HG02763 (cell line): ENCODE data around the gene PAMR1.
"Not testable (repeated sequence)": the region's sequence is repeated elsewhere in the genome, so short reads cannot be mapped to it uniquely, and the experiment has no call there.

ENCODE experiments used
- ATAC-seq: cut with Tn5 transposase; IDR thresholded peaks from one replicate; pipeline ENCODE4 v1.9.1; 2021; ENCODE audit warnings: mild to moderate bottlenecking, moderate library complexity; ENCODE audit not compliant: unreplicated experiment

The PAMR1 gene, protein sequence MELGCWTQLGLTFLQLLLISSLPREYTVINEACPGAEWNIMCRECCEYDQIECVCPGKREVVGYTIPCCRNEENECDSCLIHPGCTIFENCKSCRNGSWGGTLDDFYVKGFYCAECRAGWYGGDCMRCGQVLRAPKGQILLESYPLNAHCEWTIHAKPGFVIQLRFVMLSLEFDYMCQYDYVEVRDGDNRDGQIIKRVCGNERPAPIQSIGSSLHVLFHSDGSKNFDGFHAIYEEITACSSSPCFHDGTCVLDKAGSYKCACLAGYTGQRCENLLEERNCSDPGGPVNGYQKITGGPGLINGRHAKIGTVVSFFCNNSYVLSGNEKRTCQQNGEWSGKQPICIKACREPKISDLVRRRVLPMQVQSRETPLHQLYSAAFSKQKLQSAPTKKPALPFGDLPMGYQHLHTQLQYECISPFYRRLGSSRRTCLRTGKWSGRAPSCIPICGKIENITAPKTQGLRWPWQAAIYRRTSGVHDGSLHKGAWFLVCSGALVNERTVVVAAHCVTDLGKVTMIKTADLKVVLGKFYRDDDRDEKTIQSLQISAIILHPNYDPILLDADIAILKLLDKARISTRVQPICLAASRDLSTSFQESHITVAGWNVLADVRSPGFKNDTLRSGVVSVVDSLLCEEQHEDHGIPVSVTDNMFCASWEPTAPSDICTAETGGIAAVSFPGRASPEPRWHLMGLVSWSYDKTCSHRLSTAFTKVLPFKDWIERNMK

DNA sequence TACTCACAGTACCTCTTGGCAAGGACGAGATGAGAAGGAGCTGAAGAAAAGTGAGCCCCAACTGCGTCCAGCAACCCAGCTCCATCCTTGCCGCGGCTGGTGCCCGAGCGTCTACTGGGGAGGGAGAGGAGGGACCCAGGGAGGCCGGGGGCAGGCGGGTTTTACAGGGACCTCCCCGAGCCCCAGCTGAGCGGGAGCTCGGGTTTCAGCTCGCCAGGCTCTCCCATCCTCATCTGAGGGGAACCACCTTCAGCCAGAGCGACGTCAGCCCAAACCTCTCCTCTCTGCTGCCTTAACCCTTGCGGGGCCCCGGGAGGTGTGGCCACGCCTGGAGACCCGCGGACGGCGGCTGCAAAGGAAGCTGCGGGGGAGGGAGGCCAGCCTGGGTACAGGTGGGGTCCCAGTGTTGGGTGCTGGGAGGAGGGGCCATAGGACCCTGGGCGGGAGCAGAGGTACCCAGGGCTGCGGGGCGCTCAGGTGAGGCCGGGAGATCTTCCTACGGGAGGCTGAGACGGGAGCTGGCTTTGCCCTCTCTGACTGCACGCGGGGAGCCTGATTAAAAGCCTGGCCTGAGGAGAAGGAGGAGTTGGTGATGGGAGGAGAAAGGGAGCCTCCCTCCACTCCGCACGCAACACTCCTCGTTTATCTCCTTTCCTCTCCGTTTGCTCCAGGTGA lies at the start of gene PAMR1:
PAMR1 (minus strand) TSS at position 116 of the 675 bp plus-strand sequence; CDS start at position 85, 31 bp downstream.
- ATAC-seq, result no peak

- no peak for ATAC-seq
Observed at GRCh38 chr11:35571696-35572095, 46.3 kb upstream of the PAMR1 start.

DNA sequence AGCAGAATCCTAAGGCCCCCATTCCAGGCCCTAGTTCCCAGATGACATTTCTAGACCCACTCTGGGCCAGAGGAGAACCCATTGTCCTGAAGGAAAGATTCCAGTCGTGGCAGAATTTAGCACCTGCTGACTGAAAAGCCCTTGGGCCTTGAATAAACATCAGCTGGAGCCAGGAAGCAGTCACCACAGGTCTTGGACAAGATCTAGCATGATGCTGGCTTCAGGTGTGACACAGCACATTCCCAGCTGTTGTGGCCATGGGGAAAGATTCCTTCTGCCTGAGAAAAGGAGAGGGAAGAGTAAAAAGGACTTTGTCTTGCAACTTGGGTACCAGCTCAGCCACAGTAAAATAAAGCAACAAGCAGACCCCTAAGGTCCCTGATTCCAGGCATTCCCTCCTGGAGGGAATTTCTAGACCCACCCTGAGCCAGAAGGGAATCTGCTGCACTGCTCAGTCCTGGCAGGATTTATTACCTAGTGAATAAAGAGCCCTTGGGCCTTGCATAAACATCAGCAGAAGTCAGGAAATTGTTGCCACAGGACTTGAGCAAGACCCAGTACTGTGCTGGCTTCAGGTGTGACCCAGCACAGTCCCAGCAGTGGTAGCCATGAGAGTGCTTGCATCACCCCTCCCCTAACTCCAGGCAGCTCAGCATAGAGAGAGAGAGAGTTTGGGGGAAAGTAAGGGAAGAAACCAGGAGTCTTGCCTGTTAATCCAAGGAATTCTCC lies 42.5 kb upstream of the PAMR1 start:
- ATAC-seq, result no peak

DNA sequence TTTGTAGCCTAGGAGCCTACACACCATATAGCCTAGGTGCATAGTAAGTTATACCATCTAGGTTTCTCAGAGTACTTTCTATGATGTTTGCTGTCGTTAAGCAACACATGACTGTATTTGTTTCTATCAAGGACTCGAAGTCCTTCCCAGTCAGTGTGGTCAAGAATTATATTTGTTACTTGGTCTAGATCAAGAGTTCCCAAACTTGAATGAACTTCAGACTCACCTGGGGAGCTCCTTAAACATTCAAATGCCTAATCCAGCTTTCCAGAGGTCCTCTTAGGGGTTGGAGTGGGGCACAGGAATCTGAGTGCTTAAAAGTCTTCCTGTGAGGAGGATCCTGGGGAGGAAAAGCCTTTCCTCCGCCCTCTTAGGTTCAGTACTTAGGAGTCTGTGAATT lies 41.5 kb upstream of the PAMR1 start:
- no peak for ATAC-seq

DNA sequence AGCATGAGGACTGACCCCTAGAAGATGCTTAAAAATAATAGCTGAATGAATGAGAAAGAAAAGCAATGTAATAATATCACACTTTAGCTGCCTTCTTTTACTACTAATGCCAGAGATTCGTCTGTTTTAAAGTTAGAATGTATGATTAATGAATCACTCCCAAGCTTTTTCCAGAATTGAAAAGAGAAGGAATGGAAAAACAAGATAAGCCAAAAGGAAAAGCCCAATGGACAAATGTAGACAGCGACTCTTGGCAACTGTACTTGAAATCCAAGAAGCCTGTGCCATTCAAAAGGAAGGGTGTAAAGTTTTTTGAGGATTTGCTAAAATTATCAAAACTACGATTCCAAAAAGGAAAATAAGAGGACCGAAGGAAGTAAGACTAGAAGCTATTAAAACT lies 40.8 kb upstream of the PAMR1 start:
- no peak for ATAC-seq

DNA sequence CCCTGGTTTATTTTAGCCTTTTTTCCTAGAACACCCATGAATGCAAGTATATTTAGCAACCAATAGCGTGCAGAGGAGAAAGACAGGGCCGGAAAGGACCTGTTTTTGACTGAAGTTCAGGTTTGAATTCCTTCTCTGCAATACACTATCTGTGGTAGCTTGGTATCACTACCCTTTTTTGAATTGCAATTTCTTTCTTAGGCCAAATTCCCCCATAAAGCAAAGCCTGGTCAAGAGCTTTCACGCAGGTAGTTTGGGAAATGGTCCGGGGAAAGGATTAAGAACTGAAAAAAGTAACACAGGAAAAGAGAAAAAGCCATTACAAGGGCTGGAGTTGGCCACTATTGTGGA lies 38.8 kb upstream of the PAMR1 start:
- ATAC-seq, result no peak

- no peak for ATAC-seq
Observed at GRCh38 chr11:35563484-35564244, 38.2 kb upstream of the PAMR1 start.

DNA sequence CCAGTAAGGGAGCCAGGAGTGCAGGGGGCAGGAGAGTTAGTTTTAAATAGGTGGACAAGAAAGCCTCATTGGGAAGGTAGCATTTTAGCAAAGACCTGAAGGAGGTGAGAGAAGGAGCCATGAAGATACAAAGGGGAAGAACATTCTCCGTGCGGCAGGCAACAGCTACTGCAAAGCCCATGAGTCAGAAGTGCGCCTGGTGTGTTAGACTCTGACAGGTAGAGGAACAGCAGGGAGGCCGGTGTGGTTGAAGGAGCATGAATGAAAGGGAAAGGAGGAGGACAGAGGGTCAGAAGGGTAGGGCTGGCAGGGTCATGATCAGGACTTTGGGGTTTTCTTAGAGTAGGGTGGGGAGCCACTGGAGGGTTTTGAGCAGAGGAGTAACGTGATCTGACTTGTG lies 34.5 kb upstream of the PAMR1 start:
- no peak for ATAC-seq

- no peak for ATAC-seq
Observed at GRCh38 chr11:35558513-35558912, 33.1 kb upstream of the PAMR1 start.

DNA sequence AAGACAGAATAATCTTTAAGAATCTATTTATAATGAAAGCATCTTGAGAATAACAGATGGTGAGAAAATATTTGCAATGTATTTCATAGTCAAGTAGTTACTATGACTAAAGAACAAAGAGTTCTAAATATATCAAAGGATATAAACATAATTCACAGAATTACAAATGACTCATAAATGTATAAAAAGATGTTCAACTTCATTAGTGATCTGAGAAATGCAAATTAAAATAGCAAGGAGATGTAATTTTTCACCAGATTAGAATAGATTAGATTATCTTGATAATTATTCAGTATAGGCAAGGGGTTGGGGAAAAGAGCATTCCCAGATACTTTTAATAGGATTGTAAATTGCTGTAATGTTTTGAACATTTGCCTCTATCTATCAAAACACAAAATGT lies 30.1 kb upstream of the PAMR1 start:
- no peak for ATAC-seq

DNA sequence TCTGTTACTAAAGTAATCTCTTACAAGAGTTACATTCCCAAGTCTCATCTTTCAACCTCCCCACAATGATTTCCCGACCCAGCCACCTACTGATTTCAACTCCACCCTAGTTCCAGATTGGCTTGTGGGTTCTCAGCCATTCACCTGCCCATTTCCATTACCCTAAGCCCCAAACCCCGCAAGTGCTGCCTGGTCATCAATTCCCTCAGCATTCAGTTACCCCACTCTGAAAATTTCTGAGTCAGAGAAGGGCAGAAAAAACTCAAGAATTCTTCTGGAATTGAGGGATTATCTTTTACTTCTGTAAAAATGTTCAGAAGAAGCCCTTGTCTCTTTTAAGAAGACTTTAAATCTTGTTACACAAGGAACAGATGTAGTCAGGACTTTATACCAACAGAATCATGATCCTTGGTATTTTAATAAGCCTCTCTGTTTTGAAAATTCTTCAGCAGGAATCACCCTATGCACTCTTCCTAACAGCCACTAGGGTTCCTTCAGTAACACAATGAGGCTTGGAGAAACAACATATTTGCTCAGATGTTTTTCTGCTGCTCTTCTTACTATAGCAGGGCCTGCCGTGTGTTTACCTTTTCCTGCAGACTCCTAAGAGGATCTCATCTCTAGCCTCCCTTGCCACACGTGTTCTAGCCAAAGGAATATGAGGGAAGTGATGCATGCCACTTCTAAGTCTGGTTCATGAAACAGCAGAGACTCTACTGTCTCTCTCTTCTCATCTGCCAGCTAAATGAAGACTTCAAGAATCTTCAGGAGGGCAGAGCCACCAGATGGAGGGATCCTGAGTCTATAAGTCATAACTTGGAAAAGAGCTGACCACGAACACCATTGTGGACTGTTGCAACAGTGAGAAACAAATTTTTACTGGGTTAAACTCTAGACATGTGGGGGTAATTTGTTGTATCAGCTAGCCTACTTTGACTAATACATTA lies 29.3 kb upstream of the PAMR1 start:
- ATAC-seq, result no peak

GRCh38 chr11:35553831-35554230 lies 28.4 kb upstream of the PAMR1 start:
- no peak for ATAC-seq

DNA sequence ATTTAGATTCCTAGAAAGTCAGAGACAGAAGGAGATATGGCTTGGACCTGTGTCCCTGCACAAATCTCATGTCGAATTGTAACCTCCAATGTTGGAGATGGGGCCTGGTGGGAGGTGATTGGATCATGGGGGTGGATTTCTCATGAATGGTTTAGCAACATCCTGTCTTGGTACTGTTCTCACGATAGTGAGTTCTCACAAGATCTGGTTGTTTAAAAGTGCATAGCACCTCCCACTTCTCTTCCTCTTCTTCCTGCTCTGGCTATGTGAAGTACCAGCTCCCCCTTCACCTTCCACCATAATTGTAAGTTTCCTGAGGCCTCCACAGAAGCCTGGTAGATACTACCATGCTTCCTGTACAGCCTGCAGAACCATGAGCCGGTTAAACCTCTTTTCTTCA lies 27.6 kb upstream of the PAMR1 start:
- ATAC-seq, result no peak

DNA sequence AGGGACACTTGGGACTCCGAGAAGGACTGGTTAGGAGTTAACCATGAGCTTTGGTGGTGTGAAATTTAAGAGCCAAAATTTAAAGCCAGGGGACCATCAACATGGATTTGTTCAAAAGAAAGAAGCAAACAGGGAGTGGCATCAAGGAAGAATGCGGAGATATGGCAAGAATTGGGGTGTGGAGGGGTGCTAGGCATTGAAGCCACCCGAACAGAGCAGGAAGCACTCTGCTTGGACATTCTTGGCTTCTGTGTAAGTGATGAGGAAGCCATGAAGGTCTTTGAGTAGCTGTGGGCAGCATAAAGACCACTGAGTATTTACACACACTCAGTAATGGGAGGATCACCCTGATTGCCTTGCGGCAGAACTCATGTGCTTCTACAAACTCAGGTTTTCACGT lies 27.2 kb upstream of the PAMR1 start:
- ATAC-seq, result no peak

GRCh38 chr11:35550374-35551036 lies 25.1 kb upstream of the PAMR1 start:
- no peak for ATAC-seq

DNA sequence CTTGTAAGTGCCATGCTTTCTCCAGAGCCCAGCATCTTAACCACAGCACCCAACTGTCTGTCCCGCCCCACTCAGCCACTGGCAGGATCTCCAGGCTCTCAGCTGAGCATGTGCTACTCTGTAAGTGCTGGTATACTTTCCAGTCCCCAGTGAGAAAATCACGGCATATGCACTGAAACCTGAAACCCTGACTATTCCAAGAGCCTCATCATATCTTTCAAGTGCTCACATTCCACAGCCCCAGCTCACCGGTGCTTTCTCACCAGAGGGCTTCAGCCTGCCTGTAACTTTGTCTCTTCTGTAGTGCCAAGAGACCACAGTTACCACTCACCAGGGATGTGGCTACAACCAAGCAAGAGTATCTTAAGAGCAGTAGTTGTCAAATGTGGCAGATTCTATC lies 24.4 kb upstream of the PAMR1 start:
- no peak for ATAC-seq

DNA sequence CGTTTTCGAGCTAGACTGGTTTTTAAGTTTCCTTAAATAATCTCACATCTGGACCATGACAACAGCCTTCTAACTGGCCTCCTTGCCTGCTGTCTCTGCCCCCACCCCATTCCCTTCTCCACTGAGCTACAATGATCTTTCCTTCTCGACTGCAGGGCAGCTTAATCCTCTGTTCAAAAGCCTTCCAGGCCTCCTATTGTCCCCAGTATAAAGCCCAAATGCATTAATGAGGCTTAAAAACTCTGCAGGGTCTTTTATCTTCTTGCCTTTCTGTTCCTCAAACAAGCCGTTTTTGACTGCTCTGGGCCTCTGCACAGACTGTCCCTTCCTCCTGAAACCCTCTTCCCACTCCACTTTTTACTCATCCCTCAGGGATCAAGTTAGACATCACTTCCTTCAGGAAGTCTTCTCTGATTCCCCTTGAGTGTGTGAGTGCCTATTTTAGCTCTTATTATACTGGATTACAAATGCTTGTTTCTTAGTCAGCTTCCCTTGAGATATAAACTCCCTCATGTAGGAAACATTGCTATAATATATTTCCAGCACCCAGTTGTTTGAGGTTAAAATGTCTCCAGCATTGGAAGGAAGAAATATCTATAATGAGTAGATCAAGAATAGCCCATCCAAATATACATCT lies 23.6 kb upstream of the PAMR1 start:
- no peak for ATAC-seq

- not testable (repeated sequence) for ATAC-seq
Observed at GRCh38 chr11:35547995-35548394, 22.6 kb upstream of the PAMR1 start.
